ENCODE data around the gene SUMO1.

The SUMO1 gene

GRCh38 chr2:202171241-202171825 is 67.1 kb downstream of the SUMO1 start:
- TF ChIP-seq SIN3A (IDR thresholded peaks at IDR 0.05; ENCODE audit: borderline replicate concordance, insufficient read depth, low read length) = no peak
- no peak for TF ChIP-seq FOXP2 (optimal IDR thresholded peaks at IDR 0.05; ENCODE audit: borderline replicate concordance, extremely low read depth, extremely low read length, insufficient read depth)
- TF ChIP-seq POLR2AphosphoS5 (IDR thresholded peaks at IDR 0.05; ENCODE audit: low read depth, low read length) = no peak
- no peak for TF ChIP-seq REST (IDR thresholded peaks at IDR 0.05; ENCODE audit: insufficient read depth in 1 of 2, low read depth in 2 of 2, low read length in 2 of 2)
- no peak for TF ChIP-seq TAF1 (IDR thresholded peaks at IDR 0.05; ENCODE audit: borderline replicate concordance, insufficient read depth, low read length)

DNA sequence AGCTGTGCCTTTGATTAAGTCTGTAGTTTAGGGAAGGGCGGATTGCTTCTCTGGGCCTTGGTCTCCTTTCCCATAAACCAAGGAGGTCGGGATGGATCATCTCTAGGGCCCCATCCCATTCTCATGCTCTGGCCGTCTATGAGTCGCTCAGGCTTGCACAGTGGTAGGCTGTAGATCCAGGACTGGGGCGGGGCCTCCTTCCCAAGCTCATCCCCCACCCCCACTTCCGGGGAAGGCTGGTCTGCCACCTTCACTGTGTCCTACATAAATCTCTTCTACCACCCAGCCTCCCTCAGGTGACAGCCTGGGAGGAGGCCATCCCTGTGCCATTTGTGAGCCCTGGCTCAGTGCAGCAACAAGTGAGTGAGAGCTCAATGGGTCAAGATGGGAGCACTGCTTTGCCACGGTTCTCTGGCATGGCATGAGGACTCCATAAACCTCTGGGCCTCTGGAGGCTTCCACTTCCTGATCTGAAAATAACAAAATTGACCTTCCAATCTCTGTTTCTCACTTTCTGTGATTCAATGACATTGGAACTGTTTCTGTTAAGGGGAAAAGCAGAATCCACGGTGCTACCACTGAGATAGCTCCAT is 68.5 kb downstream of the SUMO1 start:
- no peak for TF ChIP-seq SIN3A (IDR thresholded peaks at IDR 0.05; ENCODE audit: borderline replicate concordance, insufficient read depth, low read length)
- no peak for TF ChIP-seq POLR2AphosphoS5 (IDR thresholded peaks at IDR 0.05; ENCODE audit: low read depth, low read length)
- no peak for TF ChIP-seq TAF1 (IDR thresholded peaks at IDR 0.05; ENCODE audit: borderline replicate concordance, insufficient read depth, low read length)
- no peak for TF ChIP-seq REST (IDR thresholded peaks at IDR 0.05; ENCODE audit: insufficient read depth in 1 of 2, low read depth in 2 of 2, low read length in 2 of 2)
- no peak for TF ChIP-seq FOXP2 (optimal IDR thresholded peaks at IDR 0.05; ENCODE audit: borderline replicate concordance, extremely low read depth, extremely low read length, insufficient read depth)

- TF ChIP-seq FOXP2 (optimal IDR thresholded peaks at IDR 0.05; ENCODE audit: borderline replicate concordance, extremely low read depth, extremely low read length, insufficient read depth) = no peak
- no peak for TF ChIP-seq SIN3A (IDR thresholded peaks at IDR 0.05; ENCODE audit: borderline replicate concordance, insufficient read depth, low read length)
- no peak for TF ChIP-seq REST (IDR thresholded peaks at IDR 0.05; ENCODE audit: insufficient read depth in 1 of 2, low read depth in 2 of 2, low read length in 2 of 2)
- no peak for TF ChIP-seq POLR2AphosphoS5 (IDR thresholded peaks at IDR 0.05; ENCODE audit: low read depth, low read length)
- no peak for TF ChIP-seq TAF1 (IDR thresholded peaks at IDR 0.05; ENCODE audit: borderline replicate concordance, insufficient read depth, low read length)
Observed at GRCh38 chr2:202169131-202169530, 69.3 kb downstream of the SUMO1 start.

GRCh38 chr2:202165945-202166344 is 72.5 kb downstream of the SUMO1 start:
- TF ChIP-seq SIN3A (IDR thresholded peaks at IDR 0.05; ENCODE audit: borderline replicate concordance, insufficient read depth, low read length) (no peak), REST (IDR thresholded peaks at IDR 0.05; ENCODE audit: insufficient read depth in 1 of 2, low read depth in 2 of 2, low read length in 2 of 2) (no peak), FOXP2 (optimal IDR thresholded peaks at IDR 0.05; ENCODE audit: borderline replicate concordance, extremely low read depth, extremely low read length, insufficient read depth) (no peak), POLR2AphosphoS5 (IDR thresholded peaks at IDR 0.05; ENCODE audit: low read depth, low read length) (no peak), TAF1 (IDR thresholded peaks at IDR 0.05; ENCODE audit: borderline replicate concordance, insufficient read depth, low read length) (no peak)

Data from PFSK-1 (cell line).